ENCODE data around the gene CYB5R2. TPM values are rescaled to one million over a fixed set of nuclear protein-coding genes. Genes with fewer than 3 reads are reported as not detected.

The CYB5R2 gene
- total and polyA plus RNA-seq, 4 donors, result 0.19 to 3.7 (median 2.0) TPM

DNA sequence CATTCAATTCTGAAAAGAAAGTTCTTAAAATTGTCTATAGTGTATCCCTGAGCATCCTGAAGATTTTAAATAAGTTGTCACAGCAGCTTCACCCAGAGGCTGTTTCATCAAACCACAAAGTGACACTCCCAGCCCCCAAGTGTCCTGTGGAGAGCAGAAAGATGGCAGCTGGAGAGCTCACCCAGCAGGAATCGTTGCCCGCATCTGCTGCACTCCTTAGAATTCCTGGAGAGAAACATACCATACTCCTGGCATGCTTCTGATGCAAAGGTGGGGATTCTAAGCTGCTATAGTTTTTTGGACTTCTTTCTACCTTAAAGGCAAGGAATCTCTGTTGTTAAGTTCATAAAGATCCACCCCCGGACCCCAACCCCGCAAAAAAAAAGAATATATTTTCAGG, 13.5 kb upstream of the CYB5R2 start:
- DNase-seq (ENCODE audit: low spot score), result no peak
- Histone ChIP-seq H3K4me1 (ENCODE audit: control insufficient read depth in 4 of 4, insufficient read depth in 4 of 4, low read length in 3 of 4) (no peaks in the 10 kb centered on the region), H3K27ac (ENCODE audit: low read depth in 1 of 2, low read length in 2 of 2) (no peak overlapping the region), H3K27me3 (ENCODE audit: control insufficient read depth in 4 of 4, insufficient read depth in 4 of 4, low read length in 3 of 4) (no peaks in the 10 kb centered on the region), H3K4me3 (ENCODE audit: low read depth in 1 of 3, low read length in 3 of 3) (no peak overlapping the region), H3K9ac (ENCODE audit: low read depth in 1 of 2, low read length in 2 of 2) (no peak overlapping the region), H3K36me3 (ENCODE audit: control insufficient read depth in 4 of 4, insufficient read depth in 3 of 4, low read depth in 1 of 4, low read length in 3 of 4) (no peaks in the 10 kb centered on the region), H3K9me3 (ENCODE audit: control insufficient read depth in 4 of 4, low read length in 3 of 4) (no peaks in the 10 kb centered on the region)
- no peak for TF ChIP-seq FOXA2 (IDR thresholded peaks at IDR 0.05)
- TF ChIP-seq EGR1 (IDR thresholded peaks at IDR 0.05; ENCODE audit: low read depth in 2 of 2), result no peak
- TF ChIP-seq, protein P1, sequence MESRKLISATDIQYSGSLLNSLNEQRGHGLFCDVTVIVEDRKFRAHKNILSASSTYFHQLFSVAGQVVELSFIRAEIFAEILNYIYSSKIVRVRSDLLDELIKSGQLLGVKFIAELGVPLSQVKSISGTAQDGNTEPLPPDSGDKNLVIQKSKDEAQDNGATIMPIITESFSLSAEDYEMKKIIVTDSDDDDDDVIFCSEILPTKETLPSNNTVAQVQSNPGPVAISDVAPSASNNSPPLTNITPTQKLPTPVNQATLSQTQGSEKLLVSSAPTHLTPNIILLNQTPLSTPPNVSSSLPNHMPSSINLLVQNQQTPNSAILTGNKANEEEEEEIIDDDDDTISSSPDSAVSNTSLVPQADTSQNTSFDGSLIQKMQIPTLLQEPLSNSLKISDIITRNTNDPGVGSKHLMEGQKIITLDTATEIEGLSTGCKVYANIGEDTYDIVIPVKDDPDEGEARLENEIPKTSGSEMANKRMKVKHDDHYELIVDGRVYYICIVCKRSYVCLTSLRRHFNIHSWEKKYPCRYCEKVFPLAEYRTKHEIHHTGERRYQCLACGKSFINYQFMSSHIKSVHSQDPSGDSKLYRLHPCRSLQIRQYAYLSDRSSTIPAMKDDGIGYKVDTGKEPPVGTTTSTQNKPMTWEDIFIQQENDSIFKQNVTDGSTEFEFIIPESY (IDR thresholded peaks at IDR 0.05), result no peak
- no peak for TF ChIP-seq HNF4G (IDR thresholded peaks at IDR 0.05)
- no peak for TF ChIP-seq RXRA (IDR thresholded peaks at IDR 0.05)
- TF ChIP-seq, protein P2, sequence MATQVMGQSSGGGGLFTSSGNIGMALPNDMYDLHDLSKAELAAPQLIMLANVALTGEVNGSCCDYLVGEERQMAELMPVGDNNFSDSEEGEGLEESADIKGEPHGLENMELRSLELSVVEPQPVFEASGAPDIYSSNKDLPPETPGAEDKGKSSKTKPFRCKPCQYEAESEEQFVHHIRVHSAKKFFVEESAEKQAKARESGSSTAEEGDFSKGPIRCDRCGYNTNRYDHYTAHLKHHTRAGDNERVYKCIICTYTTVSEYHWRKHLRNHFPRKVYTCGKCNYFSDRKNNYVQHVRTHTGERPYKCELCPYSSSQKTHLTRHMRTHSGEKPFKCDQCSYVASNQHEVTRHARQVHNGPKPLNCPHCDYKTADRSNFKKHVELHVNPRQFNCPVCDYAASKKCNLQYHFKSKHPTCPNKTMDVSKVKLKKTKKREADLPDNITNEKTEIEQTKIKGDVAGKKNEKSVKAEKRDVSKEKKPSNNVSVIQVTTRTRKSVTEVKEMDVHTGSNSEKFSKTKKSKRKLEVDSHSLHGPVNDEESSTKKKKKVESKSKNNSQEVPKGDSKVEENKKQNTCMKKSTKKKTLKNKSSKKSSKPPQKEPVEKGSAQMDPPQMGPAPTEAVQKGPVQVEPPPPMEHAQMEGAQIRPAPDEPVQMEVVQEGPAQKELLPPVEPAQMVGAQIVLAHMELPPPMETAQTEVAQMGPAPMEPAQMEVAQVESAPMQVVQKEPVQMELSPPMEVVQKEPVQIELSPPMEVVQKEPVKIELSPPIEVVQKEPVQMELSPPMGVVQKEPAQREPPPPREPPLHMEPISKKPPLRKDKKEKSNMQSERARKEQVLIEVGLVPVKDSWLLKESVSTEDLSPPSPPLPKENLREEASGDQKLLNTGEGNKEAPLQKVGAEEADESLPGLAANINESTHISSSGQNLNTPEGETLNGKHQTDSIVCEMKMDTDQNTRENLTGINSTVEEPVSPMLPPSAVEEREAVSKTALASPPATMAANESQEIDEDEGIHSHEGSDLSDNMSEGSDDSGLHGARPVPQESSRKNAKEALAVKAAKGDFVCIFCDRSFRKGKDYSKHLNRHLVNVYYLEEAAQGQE (IDR thresholded peaks at IDR 0.05), result no peak
- TF ChIP-seq GABPA (IDR thresholded peaks at IDR 0.05 in 1 of 2, conservative IDR thresholded peaks at IDR 0.05 in 1 of 2), result no peak
- TF ChIP-seq HNF4A (conservative IDR thresholded peaks at IDR 0.05), result no peak
- TF ChIP-seq, protein P3, sequence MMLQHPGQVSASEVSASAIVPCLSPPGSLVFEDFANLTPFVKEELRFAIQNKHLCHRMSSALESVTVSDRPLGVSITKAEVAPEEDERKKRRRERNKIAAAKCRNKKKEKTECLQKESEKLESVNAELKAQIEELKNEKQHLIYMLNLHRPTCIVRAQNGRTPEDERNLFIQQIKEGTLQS (IDR thresholded peaks at IDR 0.05), result no peak
- 87% methylated on average over 4 of the region's 4 CpGs for WGBS

DNA sequence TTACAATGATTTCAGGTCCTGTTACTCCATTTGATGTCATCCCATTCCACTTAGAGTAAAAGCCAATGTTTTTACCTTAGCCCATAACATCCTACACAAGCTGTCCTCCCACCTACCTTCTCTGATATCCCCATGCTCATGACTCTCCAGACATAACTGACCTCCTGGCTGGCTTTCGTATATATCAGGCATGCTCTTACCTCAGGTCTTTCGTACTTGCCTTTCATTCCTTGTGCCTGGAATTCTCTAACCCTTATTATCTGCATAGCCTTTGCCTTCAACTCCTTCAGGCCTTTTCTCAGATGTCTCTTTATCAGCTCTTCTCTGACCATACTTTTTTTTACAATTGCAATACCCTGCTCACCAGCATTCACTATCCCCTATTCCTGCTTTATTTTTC, 10.3 kb upstream of the CYB5R2 start:
- no peak for DNase-seq (ENCODE audit: low spot score)
- Histone ChIP-seq H3K4me3 (ENCODE audit: low read depth in 1 of 3, low read length in 3 of 3) (no peak overlapping the region), H3K36me3 (ENCODE audit: control insufficient read depth in 4 of 4, insufficient read depth in 3 of 4, low read depth in 1 of 4, low read length in 3 of 4) (no peaks in the 10 kb centered on the region), H3K4me1 (ENCODE audit: control insufficient read depth in 4 of 4, insufficient read depth in 4 of 4, low read length in 3 of 4) (no peaks in the 10 kb centered on the region), H3K9ac (ENCODE audit: low read depth in 1 of 2, low read length in 2 of 2) (no peak overlapping the region), H3K27ac (ENCODE audit: low read depth in 1 of 2, low read length in 2 of 2) (no peak overlapping the region), H3K27me3 (ENCODE audit: control insufficient read depth in 4 of 4, insufficient read depth in 4 of 4, low read length in 3 of 4) (no peaks in the 10 kb centered on the region), H3K9me3 (ENCODE audit: control insufficient read depth in 4 of 4, low read length in 3 of 4) (no peaks in the 10 kb centered on the region)
- no peak for TF ChIP-seq RAD21 (IDR thresholded peaks at IDR 0.05)
- WGBS, result 91% methylated on average over 2 of the region's 2 CpGs

DNA sequence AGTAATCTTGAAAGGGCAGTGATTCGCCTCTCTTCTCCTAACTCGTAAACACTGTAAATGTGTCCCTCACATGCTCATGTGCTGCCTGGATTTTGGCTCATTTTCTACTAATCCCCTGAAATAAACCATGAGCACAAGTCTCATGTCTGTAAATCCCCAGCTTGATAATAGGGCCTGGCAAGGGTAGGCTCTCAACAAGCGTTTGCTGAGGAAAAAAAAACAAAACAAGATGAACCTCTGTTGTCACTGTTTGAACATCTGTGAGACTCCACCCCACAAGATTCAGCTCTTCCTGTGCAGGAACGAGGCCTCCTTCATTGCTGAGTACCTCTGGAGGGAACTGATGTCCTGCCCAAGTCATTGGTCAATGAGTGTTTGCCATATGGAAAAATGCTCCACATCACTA, 4.5 kb upstream of the CYB5R2 start:
- TF ChIP-seq, protein P4, sequence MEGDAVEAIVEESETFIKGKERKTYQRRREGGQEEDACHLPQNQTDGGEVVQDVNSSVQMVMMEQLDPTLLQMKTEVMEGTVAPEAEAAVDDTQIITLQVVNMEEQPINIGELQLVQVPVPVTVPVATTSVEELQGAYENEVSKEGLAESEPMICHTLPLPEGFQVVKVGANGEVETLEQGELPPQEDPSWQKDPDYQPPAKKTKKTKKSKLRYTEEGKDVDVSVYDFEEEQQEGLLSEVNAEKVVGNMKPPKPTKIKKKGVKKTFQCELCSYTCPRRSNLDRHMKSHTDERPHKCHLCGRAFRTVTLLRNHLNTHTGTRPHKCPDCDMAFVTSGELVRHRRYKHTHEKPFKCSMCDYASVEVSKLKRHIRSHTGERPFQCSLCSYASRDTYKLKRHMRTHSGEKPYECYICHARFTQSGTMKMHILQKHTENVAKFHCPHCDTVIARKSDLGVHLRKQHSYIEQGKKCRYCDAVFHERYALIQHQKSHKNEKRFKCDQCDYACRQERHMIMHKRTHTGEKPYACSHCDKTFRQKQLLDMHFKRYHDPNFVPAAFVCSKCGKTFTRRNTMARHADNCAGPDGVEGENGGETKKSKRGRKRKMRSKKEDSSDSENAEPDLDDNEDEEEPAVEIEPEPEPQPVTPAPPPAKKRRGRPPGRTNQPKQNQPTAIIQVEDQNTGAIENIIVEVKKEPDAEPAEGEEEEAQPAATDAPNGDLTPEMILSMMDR (IDR thresholded peaks at IDR 0.05; ENCODE audit: low read depth, low read length, missing input control), result no peak
- TF ChIP-seq RAD21 (IDR thresholded peaks at IDR 0.05), result no peak
- TF ChIP-seq JUND (IDR thresholded peaks at IDR 0.05), result no peak
- no peak for TF ChIP-seq RXRA (IDR thresholded peaks at IDR 0.05)
- TF ChIP-seq, protein P5, sequence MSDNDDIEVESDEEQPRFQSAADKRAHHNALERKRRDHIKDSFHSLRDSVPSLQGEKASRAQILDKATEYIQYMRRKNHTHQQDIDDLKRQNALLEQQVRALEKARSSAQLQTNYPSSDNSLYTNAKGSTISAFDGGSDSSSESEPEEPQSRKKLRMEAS (IDR thresholded peaks at IDR 0.05), result no peak
- TF ChIP-seq, protein P3 (IDR thresholded peaks at IDR 0.05), result no peak
- TF ChIP-seq SP1 (IDR thresholded peaks at IDR 0.05), result no peak
- no peak for TF ChIP-seq HNF4A (conservative IDR thresholded peaks at IDR 0.05)
- no peak for TF ChIP-seq NR2F2 (IDR thresholded peaks at IDR 0.05)
- TF ChIP-seq TAF1 (conservative IDR thresholded peaks at IDR 0.05), result no peak
- Histone ChIP-seq H3K36me3 (ENCODE audit: control insufficient read depth in 4 of 4, insufficient read depth in 3 of 4, low read depth in 1 of 4, low read length in 3 of 4) (no peaks in the 10 kb centered on the region), H3K4me3 (ENCODE audit: low read depth in 1 of 3, low read length in 3 of 3) (no peak overlapping the region), H3K27ac (ENCODE audit: low read depth in 1 of 2, low read length in 2 of 2) (no peak overlapping the region), H3K9me3 (ENCODE audit: control insufficient read depth in 4 of 4, low read length in 3 of 4) (no peaks in the 10 kb centered on the region), H3K4me1 (ENCODE audit: control insufficient read depth in 4 of 4, insufficient read depth in 4 of 4, low read length in 3 of 4) (peaks cover 0 to 10% (median 4%) of the 10 kb centered on the region in 4 donors), H3K9ac (ENCODE audit: low read depth in 1 of 2, low read length in 2 of 2) (no peak overlapping the region), H3K27me3 (ENCODE audit: control insufficient read depth in 4 of 4, insufficient read depth in 4 of 4, low read length in 3 of 4) (no peaks in the 10 kb centered on the region)
- whole genome bisulfite sequencing, result 76% methylated on average over 4 of the region's 4 CpGs
- DNase-seq (ENCODE audit: low spot score), result no peak
